Osteoblast (primary cell): ENCODE data around the gene TSPAN15. TPM values are rescaled to one million over a fixed set of nuclear protein-coding genes. Genes with fewer than 3 reads are reported as not detected.

Experiments used
- DNase-seq: peaks from one replicate; pipeline ENCODE4 v3.0.0; 2011; ENCODE audit warnings: low spot score, mixed read lengths; ENCODE audit not compliant: insufficient read length; ENCODE audit errors: missing footprints
- H2AFZ ChIP-seq: 2 replicates; pipeline ENCODE4 v1.6.0; 2011; ENCODE audit warnings: mild to moderate bottlenecking, low read length
- H3K27ac ChIP-seq: 2 replicates; pipeline ENCODE4 v1.5.1; 2011; ENCODE audit warnings: mild to moderate bottlenecking, low read depth, low read length, moderate library complexity
- H3K27me3 ChIP-seq: 2 replicates; pipeline ENCODE4 v1.6.0; 2012; ENCODE audit warnings: mild to moderate bottlenecking, control low read depth, inconsistent platforms, low read length, moderate library complexity; ENCODE audit not compliant: insufficient read depth
- H3K36me3 ChIP-seq: 2 replicates; pipeline ENCODE4 v1.5.1; 2011; ENCODE audit warnings: mild to moderate bottlenecking, low read length, control low read depth, moderate library complexity; ENCODE audit not compliant: insufficient read depth
- H3K4me1 ChIP-seq: 2 replicates; pipeline ENCODE4 v1.5.1; 2011; ENCODE audit warnings: mild to moderate bottlenecking, low read length, control low read depth, moderate library complexity; ENCODE audit not compliant: insufficient read depth
- H3K4me2 ChIP-seq: 2 replicates; pipeline ENCODE4 v1.6.0; 2011; ENCODE audit warnings: mild to moderate bottlenecking, low read length; ENCODE audit not compliant: insufficient read depth
- H3K4me3 ChIP-seq: fragments of 200-600 bp; sonication (generic); 3 replicates; pipeline ENCODE4 v1.5.1; 2012; ENCODE audit warnings: mild to moderate bottlenecking, low read length, inconsistent platforms; ENCODE audit not compliant: insufficient read depth
- H3K79me2 ChIP-seq: 2 replicates; pipeline ENCODE4 v1.6.0; 2012; ENCODE audit warnings: mild to moderate bottlenecking, low read length, control low read depth, inconsistent platforms; ENCODE audit not compliant: insufficient read depth
- H3K9me3 ChIP-seq: 2 replicates; pipeline ENCODE4 v1.5.1; 2011; ENCODE audit warnings: low read depth, low read length, control low read depth
- H4K20me1 ChIP-seq: 2 replicates; pipeline ENCODE4 v1.6.0; 2012; ENCODE audit warnings: mild to moderate bottlenecking, low read length, control low read depth; ENCODE audit not compliant: insufficient read depth
- total RNA-seq: library from RNA; depleted of rRNA; stranded (reverse); fragments of >200 nt; gene quantifications from 2 replicates; pipeline ENCODE4 v1.2.3, GENCODE V29; 2012
- TF ChIP-seq, protein P1 (sequence below): IDR thresholded peaks from 2 replicates; pipeline ENCODE4 v1.5.1; 2011; ENCODE audit warnings: mild to moderate bottlenecking, low read depth, low read length, moderate library complexity; ENCODE audit errors: extremely low read depth

Gene TSPAN15
- total RNA-seq, 1 donor, result 0.72 TPM

DNA sequence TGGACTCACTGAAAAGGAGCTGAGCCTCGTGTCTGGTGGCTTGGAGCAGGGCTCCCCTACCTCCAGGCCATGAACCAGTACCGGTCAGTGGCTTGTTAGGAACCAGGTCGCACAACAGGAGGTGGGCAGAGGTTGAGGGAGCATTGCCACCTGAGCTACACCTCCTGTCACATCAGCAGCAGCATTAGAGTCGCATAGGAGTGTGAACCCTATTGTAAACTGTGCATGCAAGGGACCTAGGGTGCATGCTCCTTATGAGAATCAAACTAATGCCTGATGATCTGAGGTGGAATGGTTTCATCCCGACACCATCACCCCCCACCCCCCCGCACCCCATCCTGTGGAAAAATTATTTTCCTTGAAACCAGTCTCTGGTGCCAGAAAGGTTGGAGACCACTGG lies 50.4 kb downstream of the TSPAN15 start:
- Histone ChIP-seq H3K4me3 (no peak overlapping the region), H3K4me1 (peaks cover 4% of the 10 kb centered on the region), H3K27ac (no peak overlapping the region), H4K20me1 (no peaks in the 10 kb centered on the region), H2AFZ (no peak overlapping the region), H3K4me2 (no peak overlapping the region), H3K36me3 (no peaks in the 10 kb centered on the region), H3K27me3 (peaks cover 19% of the 10 kb centered on the region), H3K79me2 (no peaks in the 10 kb centered on the region), H3K9me3 (no peaks in the 10 kb centered on the region)
- TF ChIP-seq, protein P1, sequence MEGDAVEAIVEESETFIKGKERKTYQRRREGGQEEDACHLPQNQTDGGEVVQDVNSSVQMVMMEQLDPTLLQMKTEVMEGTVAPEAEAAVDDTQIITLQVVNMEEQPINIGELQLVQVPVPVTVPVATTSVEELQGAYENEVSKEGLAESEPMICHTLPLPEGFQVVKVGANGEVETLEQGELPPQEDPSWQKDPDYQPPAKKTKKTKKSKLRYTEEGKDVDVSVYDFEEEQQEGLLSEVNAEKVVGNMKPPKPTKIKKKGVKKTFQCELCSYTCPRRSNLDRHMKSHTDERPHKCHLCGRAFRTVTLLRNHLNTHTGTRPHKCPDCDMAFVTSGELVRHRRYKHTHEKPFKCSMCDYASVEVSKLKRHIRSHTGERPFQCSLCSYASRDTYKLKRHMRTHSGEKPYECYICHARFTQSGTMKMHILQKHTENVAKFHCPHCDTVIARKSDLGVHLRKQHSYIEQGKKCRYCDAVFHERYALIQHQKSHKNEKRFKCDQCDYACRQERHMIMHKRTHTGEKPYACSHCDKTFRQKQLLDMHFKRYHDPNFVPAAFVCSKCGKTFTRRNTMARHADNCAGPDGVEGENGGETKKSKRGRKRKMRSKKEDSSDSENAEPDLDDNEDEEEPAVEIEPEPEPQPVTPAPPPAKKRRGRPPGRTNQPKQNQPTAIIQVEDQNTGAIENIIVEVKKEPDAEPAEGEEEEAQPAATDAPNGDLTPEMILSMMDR, result no peak
- no peak for DNase-seq

DNA sequence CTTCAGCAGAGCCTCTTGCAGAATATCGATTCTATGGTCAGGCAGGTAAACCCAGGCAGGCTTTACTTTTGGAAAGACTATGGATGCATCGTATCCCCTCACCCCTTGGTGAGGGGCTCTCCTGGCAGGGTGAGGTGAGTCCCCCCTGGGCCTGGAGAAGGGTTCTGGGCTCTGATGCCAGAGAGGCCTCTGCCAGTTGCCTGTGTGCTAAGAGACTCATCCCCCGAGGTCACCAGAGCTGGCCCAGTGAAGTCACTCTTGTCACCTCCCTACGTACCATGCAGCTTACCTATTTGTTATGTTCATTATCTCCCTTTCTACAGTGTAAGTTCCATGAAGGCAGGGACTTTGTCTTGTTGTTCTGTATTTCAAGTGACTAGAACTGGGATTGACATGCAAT lies 51.3 kb downstream of the TSPAN15 start:
- Histone ChIP-seq H3K4me2 (no peak overlapping the region), H3K9me3 (no peaks in the 10 kb centered on the region), H3K4me3 (no peak overlapping the region), H3K4me1 (peaks cover 4% of the 10 kb centered on the region), H3K36me3 (no peaks in the 10 kb centered on the region), H3K27ac (no peak overlapping the region), H2AFZ (no peak overlapping the region), H3K79me2 (no peaks in the 10 kb centered on the region), H3K27me3 (peaks cover 19% of the 10 kb centered on the region), H4K20me1 (no peaks in the 10 kb centered on the region)
- TF ChIP-seq, protein P1, result no peak
- DNase-seq, result no peak

DNA sequence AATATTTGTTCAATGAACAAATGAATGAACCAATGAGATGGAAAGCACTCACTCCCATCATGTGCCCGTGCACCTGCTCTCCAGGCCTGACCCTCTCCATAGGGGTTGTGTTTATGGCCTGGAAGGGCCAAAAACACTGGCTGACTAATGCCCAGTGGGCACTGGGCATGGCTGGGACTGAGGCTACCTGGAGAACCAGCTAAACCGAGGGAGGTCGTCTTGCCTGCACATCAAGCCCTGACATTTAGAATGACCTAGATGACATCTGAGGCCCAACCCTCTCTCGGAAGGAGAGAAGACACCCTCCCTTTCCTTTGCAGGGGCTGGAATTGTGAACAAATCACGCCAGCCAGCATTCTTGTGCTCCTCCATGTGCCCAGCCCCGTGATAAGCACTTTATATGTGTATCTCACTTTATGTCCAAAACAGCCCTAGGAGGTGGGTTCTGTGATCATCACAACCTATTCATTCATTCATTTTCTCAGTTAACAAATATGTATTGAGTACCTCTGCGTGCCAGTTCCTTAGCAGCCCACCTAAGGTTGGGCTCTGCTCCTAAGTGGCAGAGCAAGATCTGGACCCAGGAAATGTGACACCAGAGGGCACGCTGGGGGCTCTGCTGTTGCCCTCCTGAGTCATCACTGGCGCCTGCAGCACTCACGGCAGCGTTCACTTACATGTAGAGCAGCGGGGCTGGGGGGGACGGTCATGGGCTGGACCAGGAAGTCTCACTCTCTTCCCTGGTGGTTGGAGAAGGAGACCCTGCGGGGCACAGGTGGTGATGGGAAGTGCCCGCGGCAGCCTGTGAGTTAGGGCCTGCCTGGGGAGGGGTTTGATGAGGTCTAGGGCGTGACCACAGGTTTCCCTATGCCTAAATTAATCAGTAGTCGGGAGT lies 52.0 kb downstream of the TSPAN15 start:
- H3K79me2 ChIP-seq, result no peaks in the 10 kb centered on the region

DNA sequence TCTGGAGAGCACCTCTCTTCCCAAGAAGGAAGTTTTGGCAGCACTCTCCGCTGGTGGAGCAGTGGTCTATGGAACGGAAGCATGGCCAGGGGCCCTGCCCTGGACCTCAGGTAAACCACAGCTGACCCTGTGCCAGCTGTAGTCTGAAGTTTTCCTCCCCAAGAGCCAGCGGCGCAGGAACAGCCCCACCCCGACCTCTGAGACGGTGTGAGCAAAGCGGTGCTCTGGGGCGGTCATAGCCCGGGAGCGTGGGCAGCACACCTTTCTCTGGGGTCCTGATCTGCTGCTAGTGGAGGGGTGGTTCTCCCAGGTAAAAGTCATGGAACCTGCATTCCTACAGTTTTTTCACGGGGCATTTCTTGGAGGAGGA lies 52.6 kb downstream of the TSPAN15 start:
- no peak overlapping the region for H2AFZ ChIP-seq
- peak; percentile 64 for DNase-seq
- no peaks in the 10 kb centered on the region for H4K20me1 ChIP-seq
- TF ChIP-seq, protein P1, result no peak
- no peaks in the 10 kb centered on the region for H3K9me3 ChIP-seq
- no peaks in the 10 kb centered on the region for H3K36me3 ChIP-seq
- H3K27me3 ChIP-seq, result peaks cover 25% of the 10 kb centered on the region
- no peak overlapping the region for H3K4me2 ChIP-seq
- peaks cover 4% of the 10 kb centered on the region for H3K4me1 ChIP-seq
- H3K27ac ChIP-seq, result no peak overlapping the region
- H3K79me2 ChIP-seq, result no peaks in the 10 kb centered on the region
- H3K4me3 ChIP-seq, result no peak overlapping the region

More for the DNA sequence above, 52.0 kb downstream of the TSPAN15 start:
- peak; percentile 62 for DNase-seq
- Histone ChIP-seq H3K4me2 (no peak overlapping the region), H3K27me3 (peaks cover 19% of the 10 kb centered on the region), H3K9me3 (no peaks in the 10 kb centered on the region), H4K20me1 (no peaks in the 10 kb centered on the region), H2AFZ (no peak overlapping the region), H3K27ac (no peak overlapping the region), H3K4me1 (peaks cover 4% of the 10 kb centered on the region), H3K4me3 (no peak overlapping the region), H3K36me3 (no peaks in the 10 kb centered on the region)
- TF ChIP-seq, protein P1, result no peak
